HEK293 (cell line): ENCODE results near the gene DPYSL5.

ENCODE experiments used
- CTCF ChIA-PET: fragments of 350-600 bp; formaldehyde crosslinking; extraction: SDS; loops from one replicate; lab custom pipeline; 2021; ENCODE audit warnings: antibody characterized with exemption; lab: Yijun Ruan, JAX
- POLR2A ChIA-PET: fragments of 300-600 bp; formaldehyde crosslinking; extraction: SDS; loops from one replicate; lab custom pipeline; 2020; ENCODE audit warnings: antibody characterized with exemption, inconsistent platforms; lab: Yijun Ruan, JAX
- H3K27ac ChIP-seq: fragments of 200-500 bp; sonication (Bioruptor generic); 2 replicates; pipeline ENCODE4 v1.5.1; 2014; ENCODE audit warnings: low read depth, low read length, control low read depth, inconsistent platforms; ENCODE audit errors: extremely low read depth
- H3K36me3 ChIP-seq, 2 experiments: fragments of 200-500 bp in 1 of 2; sonication (Bioruptor generic) in 1 of 2; 1 replicate in 1 of 2; 2 replicates in 1 of 2; pipeline ENCODE4 v1.5.1; 2014 to 2017; ENCODE audit warnings: inconsistent platforms in 2 of 2, low read length in 2 of 2; ENCODE audit not compliant: control insufficient read depth in 2 of 2, insufficient read depth in 1 of 2
- H3K4me1 ChIP-seq: fragments of 200-500 bp; sonication (Bioruptor generic); 2 replicates; pipeline ENCODE4 v1.5.1; 2014; ENCODE audit warnings: mild to moderate bottlenecking, low read length, inconsistent platforms; ENCODE audit not compliant: control insufficient read depth, insufficient read depth
- H3K4me3 ChIP-seq: 2 replicates; pipeline ENCODE4 v1.5.1; 2011; ENCODE audit warnings: low read depth, mild to moderate bottlenecking, control low read depth, low read length, moderate library complexity
- H3K9me3 ChIP-seq: fragments of 200-500 bp; sonication (Bioruptor generic); 2 replicates; pipeline ENCODE4 v1.5.1; 2014; ENCODE audit warnings: low read depth, low read length, inconsistent platforms; ENCODE audit not compliant: control insufficient read depth, insufficient read depth
- GLI4 ChIP-seq: fragments of 450-650 bp; formaldehyde crosslinking; IDR thresholded peaks from 2 replicates; pipeline ENCODE4 v1.5.1; 2016; ENCODE audit warnings: missing biosample characterization, missing genetic modification characterization
- MYNN ChIP-seq: fragments of 450-650 bp; formaldehyde crosslinking; IDR thresholded peaks from 2 replicates; pipeline ENCODE4 v1.5.1; 2016; ENCODE audit warnings: missing biosample characterization, missing genetic modification characterization, borderline replicate concordance
- PATZ1 ChIP-seq: fragments of 450-650 bp; formaldehyde crosslinking; IDR thresholded peaks from 2 replicates; pipeline ENCODE4 v1.5.1; 2016; ENCODE audit warnings: missing biosample characterization, missing genetic modification characterization
- SP2 ChIP-seq: fragments of 450-650 bp; formaldehyde crosslinking; IDR thresholded peaks from 2 replicates; pipeline ENCODE4 v1.5.1; 2016; ENCODE audit warnings: missing biosample characterization, missing genetic modification characterization
- ZBTB1 ChIP-seq: fragments of 450-650 bp; formaldehyde crosslinking; IDR thresholded peaks from 2 replicates; pipeline ENCODE4 v1.5.1; 2016; ENCODE audit warnings: missing biosample characterization, missing genetic modification characterization
- ZBTB20 ChIP-seq: fragments of 450-650 bp; formaldehyde crosslinking; IDR thresholded peaks from 2 replicates; pipeline ENCODE4 v1.5.1; 2016; ENCODE audit warnings: missing biosample characterization, missing genetic modification characterization
- ZBTB6 ChIP-seq: fragments of 450-650 bp; formaldehyde crosslinking; IDR thresholded peaks from 2 replicates; pipeline ENCODE4 v1.5.1; 2017; ENCODE audit warnings: missing biosample characterization, missing genetic modification characterization
- ZNF214 ChIP-seq: fragments of 450-650 bp; formaldehyde crosslinking; IDR thresholded peaks from 2 replicates; pipeline ENCODE4 v1.5.1; 2017; ENCODE audit warnings: missing biosample characterization, mild to moderate bottlenecking, missing genetic modification characterization, borderline replicate concordance
- ZNF221 ChIP-seq: fragments of 450-650 bp; formaldehyde crosslinking; IDR thresholded peaks from 2 replicates; pipeline ENCODE4 v1.5.1; 2017; ENCODE audit warnings: missing biosample characterization, missing genetic modification characterization, borderline replicate concordance
- ZNF341 ChIP-seq: fragments of 450-650 bp; formaldehyde crosslinking; IDR thresholded peaks from 2 replicates; pipeline ENCODE4; 2016; ENCODE audit warnings: low read depth, missing biosample characterization, missing genetic modification characterization
- ZNF350 ChIP-seq: fragments of 450-650 bp; formaldehyde crosslinking; IDR thresholded peaks from 2 replicates; pipeline ENCODE4 v1.5.0; 2017; ENCODE audit warnings: missing biosample characterization, mild to moderate bottlenecking, missing genetic modification characterization
- ZNF366 ChIP-seq: fragments of 450-650 bp; formaldehyde crosslinking; conservative IDR thresholded peaks from 2 replicates; pipeline ENCODE4 v1.5.1; 2016; ENCODE audit warnings: missing biosample characterization, missing genetic modification characterization
- ZNF488 ChIP-seq: fragments of 450-650 bp; formaldehyde crosslinking; IDR thresholded peaks from 2 replicates; pipeline ENCODE4 v1.5.1; 2016; ENCODE audit warnings: missing biosample characterization, missing genetic modification characterization
- ZNF571 ChIP-seq: fragments of 450-650 bp; formaldehyde crosslinking; IDR thresholded peaks from 2 replicates; pipeline ENCODE4 v1.5.0; 2017; ENCODE audit warnings: missing biosample characterization, missing genetic modification characterization
- ZNF624 ChIP-seq: fragments of 450-650 bp; formaldehyde crosslinking; IDR thresholded peaks from 2 replicates; pipeline ENCODE4 v1.5.1; 2017; ENCODE audit warnings: missing biosample characterization, missing genetic modification characterization
- ZNF639 ChIP-seq: fragments of 450-650 bp; formaldehyde crosslinking; IDR thresholded peaks from 2 replicates; pipeline ENCODE4 v1.5.1; 2016; ENCODE audit warnings: missing biosample characterization, missing genetic modification characterization
- ZNF660 ChIP-seq: fragments of 450-650 bp; IDR thresholded peaks from 2 replicates; pipeline ENCODE4 v1.5.1; 2018; ENCODE audit warnings: missing biosample characterization, mild to moderate bottlenecking, missing genetic modification characterization
- ZNF785 ChIP-seq: fragments of 450-650 bp; formaldehyde crosslinking; IDR thresholded peaks from 2 replicates; pipeline ENCODE4 v1.5.1; 2016; ENCODE audit warnings: missing biosample characterization, missing genetic modification characterization
- ZNF792 ChIP-seq: fragments of 450-650 bp; formaldehyde crosslinking; IDR thresholded peaks from 2 replicates; pipeline ENCODE4 v1.5.1; 2016; ENCODE audit warnings: missing biosample characterization, missing genetic modification characterization
- ZSCAN23 ChIP-seq: fragments of 450-650 bp; formaldehyde crosslinking; IDR thresholded peaks from 2 replicates; pipeline ENCODE4 v1.5.1; 2016; ENCODE audit warnings: missing biosample characterization, missing genetic modification characterization

The DPYSL5 gene

GRCh38 chr2:26864646-26865045, 16.7 kb downstream of the DPYSL5 start:
- Histone ChIP-seq H3K9me3 (no peaks in the 10 kb centered on the region), H3K27ac (no peak overlapping the region), H3K36me3 (peaks cover 4% of the 10 kb centered on the region in 2 experiments; a peak in 2 of 3 replicates), H3K4me3 (no peak overlapping the region), H3K4me1 (0 out of 2 replicates have a peak, but pooled peaks cover 4% of the 10 kb centered on the region)
- POLR2A ChIA-PET = no interaction called here
- TF ChIP-seq ZNF488 (no peak), ZNF350 (no peak), ZNF214 (tag by site-specific recombination) (no peak)
- CTCF ChIA-PET = no interaction called here

GRCh38 chr2:26870585-26871095, 22.7 kb downstream of the DPYSL5 start:
- no peak for TF ChIP-seq ZNF624 (tag by site-specific recombination)
- no peak for TF ChIP-seq MYNN
- TF ChIP-seq ZBTB20 (tag by site-specific recombination) = no peak
- no peak for TF ChIP-seq PATZ1
- no peak for TF ChIP-seq ZNF792 (tag by site-specific recombination)
- TF ChIP-seq ZNF660 = no peak
- no peak for TF ChIP-seq ZNF571 (tag by site-specific recombination)
- no peak for TF ChIP-seq ZBTB6 (tag by site-specific recombination)
- TF ChIP-seq ZNF639 (tag by site-specific recombination) = no peak
- TF ChIP-seq SP2 (tag by site-specific recombination) = no peak
- TF ChIP-seq ZNF785 (tag by site-specific recombination) = no peak
- no peak for TF ChIP-seq ZBTB1
- TF ChIP-seq ZNF221 (tag by site-specific recombination) = no peak
- TF ChIP-seq GLI4 (tag by site-specific recombination) = no peak
- TF ChIP-seq ZNF341 (tag by site-specific recombination) = no peak
- TF ChIP-seq ZNF366 = no peak
- TF ChIP-seq ZSCAN23 = no peak
- ChIA-PET CTCF (interaction anchor here (0.6 to 1.8 kb wide), 2 partner anchors 25 to 91 kb away, joined by 4 to 5 read pairs; no protein-coding TSS in a partner anchor), POLR2A (no interaction called here)
- Histone ChIP-seq H3K4me3 (no peak overlapping the region), H3K36me3 (peaks cover 0 to 4% of the 10 kb centered on the region in 2 experiments; a peak in 1 of 3 replicates), H3K9me3 (no peaks in the 10 kb centered on the region), H3K27ac (no peak overlapping the region), H3K4me1 (0 out of 2 replicates have a peak, but pooled peaks cover 4% of the 10 kb centered on the region)
